ENCODE data around the gene LEMD3.

LEMD3 gene

GRCh38 chr12:65184176-65184857 is 14.9 kb downstream of the LEMD3 start:
- no peak for TF ChIP-seq CTCF (IDR thresholded peaks at IDR 0.05; ENCODE audit: low read length, missing control alignments)
- no peak overlapping the region for H3K4me3 ChIP-seq (replicated peaks; ENCODE audit: low read depth, low read length)
- no peak for DNase-seq (ENCODE audit: low read depth)

- H3K4me3 ChIP-seq (replicated peaks; ENCODE audit: low read depth, low read length): no peak overlapping the region
- DNase-seq (ENCODE audit: low read depth): no peak
- no peak for TF ChIP-seq CTCF (IDR thresholded peaks at IDR 0.05; ENCODE audit: low read length, missing control alignments)
These were observed 15.5 kb downstream of the LEMD3 start for GRCh38 chr12:65184858-65185229.

GRCh38 chr12:65187665-65188064 is 18.3 kb downstream of the LEMD3 start:
- TF ChIP-seq CTCF (IDR thresholded peaks at IDR 0.05; ENCODE audit: low read length, missing control alignments): no peak
- no peak overlapping the region for H3K4me3 ChIP-seq (replicated peaks; ENCODE audit: low read depth, low read length)
- no peak for DNase-seq (ENCODE audit: low read depth)

GRCh38 chr12:65188179-65188701 is 18.9 kb downstream of the LEMD3 start:
- no peak for DNase-seq (ENCODE audit: low read depth)
- TF ChIP-seq CTCF (IDR thresholded peaks at IDR 0.05; ENCODE audit: low read length, missing control alignments): no peak
- H3K4me3 ChIP-seq (replicated peaks; ENCODE audit: low read depth, low read length): no peak overlapping the region

- H3K4me3 ChIP-seq (replicated peaks; ENCODE audit: low read depth, low read length): no peak overlapping the region
- TF ChIP-seq CTCF (IDR thresholded peaks at IDR 0.05; ENCODE audit: low read length, missing control alignments): no peak
- DNase-seq (ENCODE audit: low read depth): no peak
These were observed 19.8 kb downstream of the LEMD3 start for GRCh38 chr12:65189028-65189718.

GRCh38 chr12:65192963-65193516 is 23.7 kb downstream of the LEMD3 start:
- no peak overlapping the region for H3K4me3 ChIP-seq (replicated peaks; ENCODE audit: low read depth, low read length)
- no peak for TF ChIP-seq CTCF (IDR thresholded peaks at IDR 0.05; ENCODE audit: low read length, missing control alignments)
- no peak for DNase-seq (ENCODE audit: low read depth)

Measured in fibroblast of pulmonary artery (primary cell).